22Rv1 (cell line): Measurements from ENCODE around the gene ANKH.

Source experiments
- ZFX ChIP-seq: fragments of 450-650 bp; IDR thresholded peaks from 2 replicates; pipeline ENCODE4 v1.6.1; 2017; ENCODE audit warnings: antibody characterized with exemption, borderline replicate concordance
- TF ChIP-seq, protein P1 (sequence below): fragments of 450-650 bp; IDR thresholded peaks from 2 replicates; pipeline ENCODE4 v1.5.1; 2017; ENCODE audit warnings: mild to moderate bottlenecking

DNA sequence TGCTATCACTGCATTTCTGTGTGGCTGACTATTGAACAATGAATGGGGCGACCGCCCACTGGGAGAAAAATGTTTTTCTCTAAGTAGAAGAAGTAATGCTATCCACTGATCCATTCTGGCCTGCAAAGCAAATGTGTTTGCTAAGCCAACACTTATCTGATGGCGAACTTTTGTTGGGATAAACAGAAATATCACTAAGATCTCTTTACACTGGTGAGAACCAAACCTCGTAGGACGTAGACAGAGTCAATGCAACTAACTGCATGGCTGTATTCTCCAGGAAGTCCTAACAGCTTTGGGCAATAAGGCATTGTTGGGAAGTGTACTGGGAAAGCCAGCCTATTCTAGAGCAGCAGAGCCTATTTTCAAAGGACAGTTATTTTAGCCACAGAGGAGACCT is 77.7 kb downstream of the ANKH start:
- TF ChIP-seq, protein P1, sequence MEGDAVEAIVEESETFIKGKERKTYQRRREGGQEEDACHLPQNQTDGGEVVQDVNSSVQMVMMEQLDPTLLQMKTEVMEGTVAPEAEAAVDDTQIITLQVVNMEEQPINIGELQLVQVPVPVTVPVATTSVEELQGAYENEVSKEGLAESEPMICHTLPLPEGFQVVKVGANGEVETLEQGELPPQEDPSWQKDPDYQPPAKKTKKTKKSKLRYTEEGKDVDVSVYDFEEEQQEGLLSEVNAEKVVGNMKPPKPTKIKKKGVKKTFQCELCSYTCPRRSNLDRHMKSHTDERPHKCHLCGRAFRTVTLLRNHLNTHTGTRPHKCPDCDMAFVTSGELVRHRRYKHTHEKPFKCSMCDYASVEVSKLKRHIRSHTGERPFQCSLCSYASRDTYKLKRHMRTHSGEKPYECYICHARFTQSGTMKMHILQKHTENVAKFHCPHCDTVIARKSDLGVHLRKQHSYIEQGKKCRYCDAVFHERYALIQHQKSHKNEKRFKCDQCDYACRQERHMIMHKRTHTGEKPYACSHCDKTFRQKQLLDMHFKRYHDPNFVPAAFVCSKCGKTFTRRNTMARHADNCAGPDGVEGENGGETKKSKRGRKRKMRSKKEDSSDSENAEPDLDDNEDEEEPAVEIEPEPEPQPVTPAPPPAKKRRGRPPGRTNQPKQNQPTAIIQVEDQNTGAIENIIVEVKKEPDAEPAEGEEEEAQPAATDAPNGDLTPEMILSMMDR: no peak
- no peak for TF ChIP-seq ZFX
